ENCODE data around the gene SYF2.
"Not testable (repeated sequence)": the region's sequence is repeated elsewhere in the genome, so short reads cannot be mapped to it uniquely, and the experiment has no call there.

Gene SYF2

DNA sequence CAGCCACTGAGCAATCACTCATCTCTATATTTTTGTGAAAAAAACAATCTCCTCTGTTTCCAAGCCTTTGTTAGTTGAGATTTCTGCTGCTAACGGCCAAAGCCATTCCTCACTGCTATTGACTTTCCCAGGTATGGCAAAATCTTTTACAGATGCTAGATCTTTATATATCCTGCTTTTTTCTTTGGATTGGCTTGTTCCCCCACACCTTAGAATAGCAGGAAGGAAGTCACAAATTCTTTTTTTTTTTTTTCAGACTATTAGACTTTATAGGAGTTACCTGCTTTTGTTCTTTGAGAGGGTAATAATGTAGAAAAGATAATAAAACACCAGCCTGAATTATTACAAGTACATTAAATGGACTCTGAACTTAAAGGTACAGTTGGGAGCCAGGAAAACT, 24.2 kb downstream of the SYF2 start:
- no peak for DNase-seq (ENCODE audit: low spot score)
- no peak for FAIRE-seq

DNA sequence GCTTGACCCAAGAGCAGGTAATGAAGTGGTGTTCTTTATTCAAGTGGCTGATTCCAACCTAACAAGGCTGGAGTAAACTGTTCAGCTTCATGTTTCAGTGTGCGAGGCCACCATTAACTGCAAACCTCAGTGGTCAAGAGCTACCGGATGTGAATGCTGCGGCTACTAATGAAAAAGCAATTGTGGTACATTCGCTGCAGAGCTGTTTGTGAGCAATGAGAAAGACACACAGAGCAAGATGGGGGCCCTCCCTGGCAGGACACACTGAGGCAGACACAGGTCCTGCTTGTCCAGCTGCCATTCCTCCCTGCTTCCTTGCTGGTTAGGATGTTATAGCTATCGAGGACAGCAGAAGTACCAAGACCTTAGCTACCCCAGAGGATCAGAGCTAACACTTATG, 26.1 kb downstream of the SYF2 start:
- FAIRE-seq, result no peak
- DNase-seq (ENCODE audit: low spot score), result no peak

DNA sequence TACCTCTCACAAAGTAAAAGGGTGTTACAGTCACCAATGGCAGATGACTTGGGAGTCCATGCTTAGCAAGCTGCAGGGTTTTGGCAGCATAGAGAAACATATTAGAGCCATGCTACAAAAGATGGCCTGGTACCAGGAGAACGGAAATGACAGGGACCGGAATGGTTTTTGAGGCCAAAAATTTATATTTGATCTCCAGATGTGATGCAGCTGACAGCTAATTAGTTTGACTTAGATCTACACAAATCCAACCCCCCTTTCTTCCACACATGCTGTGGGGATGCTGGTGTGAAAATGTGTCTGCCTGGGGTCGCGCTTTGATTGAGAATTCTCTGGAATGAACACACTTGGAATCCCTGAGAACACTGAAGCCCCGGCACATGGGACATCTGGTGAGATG, 26.5 kb downstream of the SYF2 start:
- DNase-seq (ENCODE audit: low spot score) (no peak), FAIRE-seq (no peak)

DNA sequence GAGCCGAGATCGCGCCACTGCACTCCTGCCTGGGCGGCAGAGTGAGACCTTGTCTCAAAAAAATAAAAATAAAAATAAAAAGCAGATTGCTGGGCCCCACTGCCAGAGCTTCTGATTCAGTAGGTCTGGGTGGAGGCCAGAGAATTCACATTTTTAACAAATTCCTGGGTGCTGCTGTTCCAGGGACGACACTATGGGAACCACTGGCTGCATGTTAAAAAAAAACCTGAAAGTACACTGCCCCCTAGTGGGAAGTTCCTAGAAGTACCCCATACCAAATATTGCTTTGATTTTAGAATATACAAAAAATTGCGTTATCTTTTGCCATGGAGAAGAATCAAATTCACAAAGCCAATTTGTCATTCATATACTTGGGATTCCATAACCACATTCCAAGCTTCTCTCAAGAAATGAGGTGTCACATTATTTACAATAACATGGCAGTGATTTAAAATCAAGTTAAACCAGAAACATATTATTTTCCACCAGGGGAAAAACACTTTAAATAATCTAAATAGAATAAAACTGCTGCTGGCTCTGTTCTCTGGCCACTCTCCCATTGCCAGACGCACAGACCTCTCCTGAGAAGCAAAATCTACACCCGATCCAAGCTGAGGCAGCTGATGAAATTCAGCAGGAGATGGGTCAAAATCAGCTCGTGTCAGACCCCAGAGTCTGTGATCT, 27.4 kb downstream of the SYF2 start:
- FAIRE-seq (no peak), DNase-seq (ENCODE audit: low spot score) (peak; percentile 62)

DNA sequence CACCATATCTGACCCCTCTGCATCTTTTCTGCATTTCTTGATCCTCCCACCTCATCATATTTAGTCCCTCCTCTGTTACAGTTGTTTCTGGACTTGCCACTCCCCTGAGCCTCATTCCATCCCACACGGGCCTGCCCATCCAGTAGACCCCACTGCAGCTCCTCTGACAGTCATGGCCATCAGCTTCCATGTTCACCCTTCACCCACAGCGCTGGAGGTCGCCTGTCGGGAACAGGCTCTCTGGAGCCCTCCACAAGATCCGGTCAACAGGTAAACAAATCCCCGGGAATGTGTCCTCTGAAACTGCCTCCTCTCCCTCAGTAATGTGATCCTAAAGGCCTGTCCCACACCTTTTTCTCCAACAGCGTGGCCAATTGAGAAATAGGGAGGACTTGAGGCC, 31.3 kb downstream of the SYF2 start:
- DNase-seq (ENCODE audit: low spot score), result no peak
- no peak for FAIRE-seq

DNA sequence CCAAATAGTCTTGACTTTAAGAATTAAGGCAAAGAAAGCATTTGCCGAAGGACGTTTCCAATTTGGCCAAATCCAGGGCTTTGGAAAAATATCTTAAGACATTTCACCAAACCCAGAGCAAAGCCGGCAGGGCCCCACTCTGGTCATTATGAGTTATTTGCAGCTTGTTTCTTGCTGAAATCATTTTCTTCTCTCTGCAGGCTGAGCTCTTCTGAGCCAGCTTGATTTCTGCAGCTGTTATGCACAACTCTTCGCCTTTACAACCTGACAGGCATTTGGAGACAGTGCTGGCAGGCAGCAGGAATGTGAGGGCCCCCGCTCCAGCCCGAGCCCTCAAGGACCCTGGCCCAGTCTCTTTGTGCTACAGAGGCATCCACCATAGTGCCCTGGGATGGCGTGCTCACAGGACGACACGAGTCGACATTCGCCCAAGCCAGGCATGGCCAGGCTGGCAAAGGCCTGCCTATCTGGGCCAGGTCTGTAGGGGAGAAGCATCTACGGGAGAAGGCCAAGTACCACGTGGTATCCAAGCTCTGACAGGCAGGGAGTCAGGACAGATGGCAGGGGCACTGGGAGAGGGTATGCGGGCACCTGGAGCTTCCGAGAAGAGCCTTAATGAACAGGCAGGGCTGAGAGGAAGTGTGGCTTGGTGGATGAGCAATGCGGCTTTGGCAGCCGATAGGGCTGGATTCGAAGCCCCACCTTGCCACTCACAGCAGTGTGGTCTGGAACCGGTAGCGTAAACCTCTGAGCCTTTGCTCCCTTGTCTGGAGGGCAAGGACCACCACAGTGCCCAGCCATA, 32.3 kb downstream of the SYF2 start:
- no peak for FAIRE-seq
- DNase-seq (ENCODE audit: low spot score), result no peak

DNA sequence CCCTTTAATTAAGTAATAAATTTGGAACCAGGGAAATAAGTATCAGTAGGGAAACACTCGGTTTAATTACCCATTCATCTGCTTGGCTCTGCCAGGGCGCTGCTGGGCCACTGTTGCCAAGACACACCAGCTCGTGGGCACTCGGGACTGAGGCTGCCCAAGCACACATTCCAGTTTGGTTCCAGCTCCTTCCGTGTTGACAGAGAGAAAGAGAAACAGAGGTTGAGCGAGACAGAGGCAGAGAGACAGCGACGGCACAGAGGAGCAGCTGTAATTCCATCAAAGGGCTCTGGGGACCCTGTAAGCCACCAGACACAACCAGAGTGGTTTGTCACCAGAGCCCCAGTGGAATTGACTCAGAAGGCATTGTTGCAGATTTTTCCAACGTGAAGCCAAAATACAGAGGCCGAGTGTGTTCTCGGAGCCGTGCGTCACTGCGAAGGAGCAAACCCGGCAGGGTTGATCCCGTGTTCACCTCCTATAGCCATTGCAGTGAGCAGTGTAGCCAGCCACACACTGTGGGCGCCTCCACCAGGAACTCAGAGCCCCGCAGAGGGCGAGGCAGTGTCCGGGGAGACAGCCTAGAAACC, 33.5 kb downstream of the SYF2 start:
- no peak for FAIRE-seq

DNA sequence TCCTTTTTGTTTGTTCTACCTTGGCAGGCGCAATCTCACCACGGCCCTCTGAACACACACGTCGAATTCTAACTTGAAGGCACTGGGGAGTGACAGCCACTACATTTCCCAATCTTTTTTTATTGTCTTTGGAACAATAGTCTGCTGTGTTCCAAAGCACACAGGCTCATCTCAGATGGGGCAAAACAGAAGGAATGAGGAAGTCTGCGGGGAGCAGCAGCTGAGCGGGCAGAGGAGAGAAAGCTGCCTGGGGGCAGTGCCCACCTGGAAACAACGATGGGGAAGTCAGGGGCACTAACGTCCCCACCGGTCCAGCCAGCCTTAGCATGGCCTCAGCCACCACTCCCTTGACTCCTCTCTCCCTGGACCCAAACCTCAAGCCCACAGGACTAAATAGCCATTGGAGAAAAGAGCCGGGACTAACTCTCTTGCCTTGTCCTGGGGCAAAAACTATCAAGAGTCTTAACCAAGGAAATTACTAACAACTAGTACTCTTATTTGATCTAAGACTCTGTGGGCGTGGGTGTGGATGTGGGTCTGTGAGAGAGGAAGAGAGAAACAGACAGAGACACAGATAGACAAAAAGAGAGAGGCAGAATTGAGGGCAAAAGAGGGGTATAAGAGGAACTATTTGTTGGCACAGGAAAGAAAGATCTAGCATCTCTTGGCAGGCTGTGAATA, 34.2 kb downstream of the SYF2 start:
- FAIRE-seq, result no peak
- peak; percentile 65 for DNase-seq (ENCODE audit: low spot score)

More for the DNA sequence above, 33.5 kb downstream of the SYF2 start:
- DNase-seq (ENCODE audit: low spot score), result peak; percentile 35

DNA sequence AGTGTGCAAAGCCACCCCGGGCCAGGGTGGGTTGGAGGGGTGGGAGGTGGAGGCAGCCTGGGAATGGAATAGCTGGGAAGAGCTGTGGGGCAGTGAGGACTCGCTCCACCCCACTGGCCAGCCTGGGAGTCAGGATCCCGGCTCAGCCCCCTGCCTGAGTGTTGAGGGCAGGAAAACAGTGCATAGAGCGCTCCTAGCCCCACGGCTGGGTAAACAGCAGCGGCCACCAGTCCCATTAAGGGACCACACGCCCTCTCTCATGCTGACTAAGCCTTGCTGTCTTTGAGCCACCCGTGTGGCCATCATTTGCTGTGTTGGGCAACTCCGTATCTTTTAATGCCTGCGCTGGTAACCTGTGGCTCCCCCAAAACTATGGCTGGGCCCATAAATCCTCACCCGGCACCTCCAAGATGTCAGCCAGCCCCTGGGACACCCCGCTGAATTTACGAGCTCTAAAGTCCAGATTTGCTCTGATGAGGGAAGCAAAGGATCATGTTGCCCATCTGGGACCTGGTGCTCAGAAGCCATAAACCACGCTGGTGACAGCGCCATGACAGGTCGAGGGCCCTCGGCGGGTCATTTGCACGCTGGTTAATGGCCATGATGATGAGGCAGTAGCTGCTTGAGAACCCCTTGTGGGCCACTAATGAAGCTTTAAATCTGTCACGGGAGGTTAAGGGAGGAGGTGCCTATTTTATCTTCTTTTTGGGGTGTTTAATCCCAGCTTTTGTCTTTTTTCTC, 34.9 kb downstream of the SYF2 start:
- DNase-seq (ENCODE audit: low spot score) (no peak), FAIRE-seq (no peak)

DNA sequence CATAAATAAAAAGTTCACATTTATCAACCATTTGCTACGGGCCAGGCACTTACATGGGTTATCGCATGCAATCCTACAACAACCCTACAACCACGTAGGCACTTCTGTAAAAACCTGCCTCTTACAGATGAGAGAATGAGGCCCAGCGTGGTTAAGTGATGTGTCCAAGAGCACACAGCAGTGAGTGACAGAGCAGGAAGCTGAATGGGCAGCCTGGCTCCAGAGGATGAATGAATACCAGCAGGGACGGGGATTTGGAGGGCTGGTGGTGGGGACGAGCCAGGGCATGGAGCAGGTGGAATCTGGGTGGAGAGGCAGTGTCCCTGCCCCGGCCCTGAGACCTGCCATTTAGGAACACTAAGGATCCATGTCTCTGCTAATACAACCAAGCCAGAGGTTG, 35.5 kb downstream of the SYF2 start:
- DNase-seq (ENCODE audit: low spot score) (no peak), FAIRE-seq (no peak)

DNA sequence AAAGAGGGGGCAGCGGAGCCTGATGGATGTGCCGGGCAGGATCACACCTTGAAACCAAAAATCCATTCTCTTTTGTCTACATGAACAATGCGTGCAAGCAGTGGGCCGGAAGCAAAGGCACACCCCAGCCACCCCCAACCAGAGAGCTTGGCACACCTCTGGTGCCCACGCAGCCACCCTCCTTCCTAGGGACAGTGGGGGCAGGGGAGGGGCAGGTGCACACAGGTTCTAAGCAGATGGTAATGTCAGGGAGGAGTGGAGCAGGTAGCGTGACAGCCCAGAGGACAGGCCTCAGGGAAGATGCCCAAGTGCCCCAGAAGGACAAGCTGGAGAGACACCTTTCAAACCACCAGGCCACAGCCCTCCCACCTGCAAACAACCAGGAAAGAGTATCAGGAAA, 36.5 kb downstream of the SYF2 start:
- no peak for DNase-seq (ENCODE audit: low spot score)
- no peak for FAIRE-seq

DNA sequence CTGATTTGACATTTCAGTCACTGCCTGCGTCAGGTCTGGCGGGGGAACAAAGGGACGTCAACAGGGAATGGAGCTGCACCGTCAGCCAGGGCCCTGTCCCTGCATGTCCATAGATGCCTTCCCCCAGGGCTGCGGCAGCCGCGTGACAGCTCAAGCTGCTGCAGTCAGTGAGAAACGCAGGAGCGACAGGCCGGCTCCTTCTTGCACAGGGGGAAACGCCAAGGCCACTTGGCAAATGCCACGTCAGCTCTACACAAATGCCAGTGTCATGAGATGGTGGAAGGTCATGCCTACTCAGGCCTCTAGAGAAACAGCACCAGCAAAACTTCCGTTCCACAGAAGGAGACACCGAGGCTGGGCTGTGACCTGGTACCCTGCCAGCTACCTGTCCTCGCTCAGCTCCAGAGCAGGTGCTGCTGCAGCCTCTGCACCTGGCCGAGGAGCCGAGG, 37.7 kb downstream of the SYF2 start:
- FAIRE-seq (no peak), DNase-seq (ENCODE audit: low spot score) (no peak)

DNA sequence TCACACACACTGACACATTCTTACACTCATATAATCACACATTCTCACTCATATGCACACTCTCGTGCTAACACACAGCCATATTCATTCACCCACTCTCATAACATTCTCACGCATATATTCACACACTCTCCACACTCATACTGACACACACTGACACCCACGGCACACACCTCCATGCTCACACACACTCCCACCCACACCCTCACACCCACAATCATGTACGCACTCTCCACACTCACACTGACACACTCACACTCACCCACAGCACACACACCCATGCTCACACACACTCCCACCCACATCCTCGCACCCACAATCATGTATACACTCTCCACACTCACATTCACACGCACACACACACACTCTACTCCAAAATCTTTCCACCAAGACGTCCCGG, 38.2 kb downstream of the SYF2 start:
- FAIRE-seq, result peak; percentile 79
- no peak for DNase-seq (ENCODE audit: low spot score)

DNA sequence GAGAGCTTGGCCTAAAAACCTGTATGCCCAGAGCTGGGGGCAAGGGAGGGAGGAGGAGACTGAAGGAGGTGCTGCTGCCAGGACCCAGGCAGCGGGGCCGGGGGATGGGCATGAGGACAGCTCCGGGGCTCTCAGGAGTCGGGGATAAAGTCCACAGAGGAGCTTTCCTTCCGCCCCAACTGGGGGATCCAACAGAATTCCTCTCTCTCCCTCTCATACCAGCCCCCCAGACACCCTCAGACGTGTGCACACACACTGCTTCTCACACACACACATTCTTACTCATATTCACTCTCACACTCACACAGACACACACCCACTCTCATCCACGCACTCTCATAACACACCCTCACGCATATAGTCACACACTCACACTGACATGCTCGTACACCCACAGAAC, 39.1 kb downstream of the SYF2 start:
- DNase-seq (ENCODE audit: low spot score) (no peak), FAIRE-seq (no peak)

DNA sequence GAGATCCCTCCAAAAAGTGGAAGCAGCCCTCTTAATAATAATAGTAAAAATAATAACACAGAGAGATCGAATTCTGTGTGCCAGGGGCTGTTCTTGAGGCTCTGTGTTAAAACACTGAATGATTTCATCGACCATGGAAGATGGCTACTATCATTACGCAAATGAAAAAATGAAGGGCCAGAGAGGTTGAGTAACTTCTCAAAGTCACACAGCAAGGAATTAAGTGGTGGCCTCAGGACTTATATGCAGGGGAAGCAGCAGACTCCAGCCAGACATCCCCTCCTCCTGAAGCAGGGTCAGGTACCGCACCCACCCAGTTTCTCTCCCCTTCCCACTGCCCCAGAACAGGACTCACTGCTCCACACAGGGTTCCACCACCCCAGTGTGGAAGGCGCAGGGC, 40.1 kb downstream of the SYF2 start:
- DNase-seq (ENCODE audit: low spot score) (no peak), FAIRE-seq (no peak)

DNA sequence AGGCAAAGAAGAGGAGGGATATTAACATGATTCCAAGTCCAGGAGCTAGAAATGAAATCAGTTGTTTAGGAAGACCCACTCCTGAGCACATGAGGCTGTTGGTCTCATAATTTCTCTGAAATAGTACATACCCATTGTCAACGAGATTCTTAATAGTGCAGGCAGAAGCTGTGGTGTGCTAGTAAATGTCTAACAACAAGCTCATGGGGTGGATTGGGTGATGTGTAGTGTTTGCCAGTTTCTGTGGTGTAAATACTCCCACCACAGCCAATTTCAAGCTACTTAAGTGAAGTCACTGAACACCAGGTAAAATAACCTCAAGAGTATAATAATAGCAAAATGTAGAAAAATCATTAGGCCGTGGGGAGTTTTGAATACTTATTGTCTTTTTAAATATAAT, 42.0 kb downstream of the SYF2 start:
- no peak for FAIRE-seq
- no peak for DNase-seq (ENCODE audit: low spot score)

DNA sequence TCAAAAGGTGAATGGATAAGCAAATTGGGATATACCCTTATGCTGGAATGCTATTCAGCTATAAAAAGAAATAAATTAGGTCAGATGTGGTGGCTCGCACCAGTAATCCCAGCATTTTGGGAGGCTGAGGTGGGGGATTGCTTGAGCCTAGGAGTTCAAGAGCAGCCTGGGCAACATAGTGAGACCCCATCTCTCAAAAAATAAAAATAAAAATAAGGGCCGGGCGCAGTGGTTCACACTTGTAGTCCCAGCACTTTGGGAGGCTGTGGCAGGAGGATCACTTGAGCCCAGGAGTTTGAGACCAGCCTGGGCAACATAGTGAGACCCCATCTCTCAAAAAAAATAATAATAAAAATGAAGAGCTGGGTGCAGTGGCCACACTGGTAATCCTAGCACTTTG, 44.4 kb downstream of the SYF2 start:
- DNase-seq (ENCODE audit: low spot score); FAIRE-seq: not testable (repeated sequence)

DNA sequence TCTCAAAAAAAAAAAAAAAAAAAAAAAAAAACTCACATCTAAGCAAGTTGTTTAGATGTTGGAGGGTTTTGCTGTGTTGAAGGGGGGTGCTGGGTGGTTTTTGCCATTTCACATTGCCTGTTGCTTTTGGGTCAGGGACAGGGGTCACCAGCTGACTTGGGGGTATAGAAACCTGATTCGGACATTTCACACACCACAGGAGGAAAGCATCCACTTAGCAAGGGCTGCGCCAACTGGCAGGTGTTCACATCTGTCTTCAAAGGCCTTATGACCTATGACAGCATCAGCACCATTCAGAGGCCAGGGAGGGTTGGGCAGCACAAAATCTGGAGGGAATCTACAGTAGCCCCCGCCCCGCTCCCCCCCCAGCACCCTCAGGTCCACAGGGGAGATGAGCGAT, 45.2 kb downstream of the SYF2 start:
- DNase-seq (ENCODE audit: low spot score) (no peak), FAIRE-seq (no peak)

DNA sequence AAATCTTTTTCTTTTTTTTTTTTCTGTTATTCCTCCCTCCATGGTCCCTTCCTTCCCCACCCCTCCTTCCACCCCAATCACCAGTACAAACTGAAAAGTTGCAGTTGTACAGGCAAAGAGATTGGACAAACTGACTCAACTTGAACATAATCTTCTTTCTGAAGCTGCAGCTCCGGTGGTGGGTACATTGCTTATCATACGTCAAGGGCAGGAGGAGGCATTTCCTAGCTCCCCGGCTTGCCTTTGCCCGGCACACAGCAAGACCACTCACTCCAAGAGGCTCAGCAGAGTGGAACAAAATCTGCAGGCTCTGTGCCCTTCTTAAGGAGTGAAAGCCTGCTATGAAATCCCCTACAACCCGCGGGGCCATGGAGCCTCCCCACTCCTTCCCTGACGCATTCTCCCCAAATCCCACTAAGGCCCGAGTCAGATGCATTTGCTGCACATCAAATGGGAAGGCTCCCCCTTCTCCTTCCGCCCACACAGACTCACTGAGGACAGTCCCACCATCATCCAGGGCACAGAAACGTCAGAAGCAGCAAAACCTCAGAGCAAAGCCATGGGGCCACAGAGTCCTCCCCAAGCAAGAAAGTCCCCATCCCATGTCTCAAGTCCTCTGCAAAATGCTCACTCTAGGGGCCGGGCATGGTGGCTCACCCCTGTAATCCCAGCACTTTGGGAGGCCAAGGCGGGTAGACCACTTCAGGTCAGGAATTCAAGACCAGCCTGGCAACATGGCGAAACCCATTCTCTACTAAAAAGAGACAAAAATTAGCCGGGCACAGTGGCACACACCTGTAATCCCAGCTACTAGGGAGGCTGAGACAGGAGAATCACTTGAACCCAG, 45.9 kb downstream of the SYF2 start:
- no peak for DNase-seq (ENCODE audit: low spot score)
- FAIRE-seq, result no peak

DNA sequence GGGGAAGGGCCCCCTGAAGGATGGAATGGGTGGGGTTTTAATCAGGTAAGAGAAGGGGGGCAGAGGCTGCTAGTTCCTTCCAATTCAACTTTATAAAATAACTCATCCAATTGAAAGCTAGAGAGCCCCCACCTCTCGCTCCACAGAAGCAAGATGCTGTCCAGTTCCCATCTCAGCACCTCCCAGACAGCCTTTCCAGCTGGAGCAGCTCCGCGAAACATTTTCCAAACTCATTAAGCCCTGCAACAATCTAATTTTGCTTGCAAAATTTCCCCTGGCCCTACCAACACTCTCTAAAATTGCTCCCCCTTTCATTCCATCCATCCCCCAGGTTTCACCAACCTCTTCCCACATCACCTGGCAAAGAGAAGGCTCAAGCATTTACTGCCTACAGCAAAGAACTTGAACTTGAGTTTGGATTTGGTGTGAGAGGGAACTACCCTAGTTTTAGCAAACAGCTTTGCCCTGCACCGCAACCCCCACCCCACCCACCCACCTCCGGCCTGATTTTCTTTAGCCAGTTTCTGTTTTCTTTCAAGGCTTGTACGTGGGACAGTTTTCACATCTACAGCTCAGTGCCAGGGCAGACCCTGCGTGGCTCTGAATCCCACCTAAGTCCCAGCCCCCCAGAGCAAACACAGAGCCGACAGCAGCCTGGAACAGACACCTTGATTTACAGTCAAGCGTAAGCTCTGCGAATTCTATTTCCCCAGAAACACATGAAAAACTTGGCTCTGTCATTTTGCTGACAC, 46.7 kb downstream of the SYF2 start:
- DNase-seq (ENCODE audit: low spot score) (no peak), FAIRE-seq (no peak)

Measured in urothelium cell line (cell line).